Measurements from ENCODE around the gene ZFP82.

The ZFP82 gene

DNA sequence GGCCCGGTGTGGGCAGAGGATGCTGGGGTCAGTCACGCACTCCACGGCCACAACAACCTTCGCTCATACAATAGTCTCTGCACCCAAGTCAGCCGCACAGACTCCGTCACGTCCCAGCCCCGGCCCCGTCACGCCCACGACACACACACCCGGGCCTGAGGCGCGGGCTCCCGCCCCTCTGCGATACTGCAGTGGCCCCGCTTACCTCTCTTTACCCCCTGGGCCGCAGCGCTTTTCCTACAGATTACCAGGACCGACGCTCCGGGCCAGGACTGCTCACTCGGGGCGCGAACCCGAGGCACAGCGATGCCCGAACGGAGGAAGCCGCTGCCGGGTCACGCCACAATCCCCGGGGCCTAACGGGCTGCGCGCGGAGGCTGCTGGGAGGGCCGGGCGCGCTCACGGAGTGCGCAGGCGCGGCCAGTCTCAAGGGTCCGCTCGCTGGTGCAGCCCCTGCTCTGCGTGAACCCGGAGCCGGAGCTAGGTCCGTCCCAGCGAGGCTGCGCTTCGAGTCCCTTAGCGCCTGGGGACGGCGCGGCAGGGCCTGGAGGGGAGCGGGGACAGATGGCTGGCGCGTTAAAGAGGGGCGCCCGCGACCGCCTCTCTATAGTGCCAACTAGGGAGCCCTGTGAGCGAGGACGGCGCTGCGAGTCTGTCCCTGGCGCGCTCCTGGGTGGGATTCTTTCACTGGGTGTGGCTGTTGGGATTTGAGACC lies at the start of gene ZFP82:
ZFP82 (minus strand) TSS at position 358 of the 715 bp plus-strand sequence. CDS start 8,855 bp downstream, outside the sequence.
- TF ChIP-seq CTCF (IDR thresholded peaks at IDR 0.05; ENCODE audit: control extremely low read depth, extremely low read depth, low read depth, missing control alignments), result no peak
- DNase-seq (ENCODE audit: extremely low spot score), result peak; percentile 93
- POLR2A ChIA-PET, result no interaction called here
- CTCF ChIA-PET, result no interaction called here

- ChIA-PET CTCF (no interaction called here), POLR2A (no interaction called here)
- no peak for DNase-seq (ENCODE audit: extremely low spot score)
- TF ChIP-seq CTCF (IDR thresholded peaks at IDR 0.05; ENCODE audit: control extremely low read depth, extremely low read depth, low read depth, missing control alignments), result no peak
These were observed 41.6 kb upstream of the ZFP82 start for GRCh38 chr19:36460046-36460445.

- POLR2A ChIA-PET, result no interaction called here
- no peak for DNase-seq (ENCODE audit: extremely low spot score)
- CTCF ChIA-PET, result no interaction called here
- TF ChIP-seq CTCF (IDR thresholded peaks at IDR 0.05; ENCODE audit: control extremely low read depth, extremely low read depth, low read depth, missing control alignments), result no peak
These were observed 38.4 kb upstream of the ZFP82 start for GRCh38 chr19:36456831-36457230.

DNA sequence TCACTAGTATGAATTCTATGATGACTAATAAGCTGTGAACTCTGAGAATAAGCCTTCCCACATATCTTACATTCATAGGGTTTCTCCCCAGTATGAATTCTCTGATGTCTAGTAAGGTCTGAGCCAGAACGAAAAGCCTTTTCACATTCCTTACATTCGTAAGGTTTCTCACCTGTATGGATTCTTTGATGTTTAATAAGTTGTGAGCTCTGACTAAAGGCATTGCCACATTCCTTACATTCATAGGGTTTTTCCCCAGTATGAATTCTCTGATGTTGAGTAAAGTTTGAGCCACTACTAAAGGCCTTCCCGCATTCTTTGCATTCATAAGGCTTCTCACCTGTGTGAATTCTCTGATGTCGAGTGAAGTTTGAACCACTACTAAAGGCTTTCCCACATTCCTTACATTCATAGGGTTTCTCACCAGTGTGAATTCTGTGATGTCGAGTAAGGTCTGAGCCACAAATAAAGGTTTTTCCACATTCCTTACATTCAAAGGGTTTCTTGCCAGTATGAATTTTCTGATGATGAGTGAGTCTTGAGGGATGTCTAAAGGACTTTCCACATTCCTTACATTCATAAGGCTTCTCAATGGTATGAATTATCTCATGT lies 30.7 kb upstream of the ZFP82 start:
- no peak for DNase-seq (ENCODE audit: extremely low spot score)
- CTCF ChIA-PET, result interaction anchor here (1.4 kb wide), 1 partner anchor 14 kb away, joined by 3 read pairs; no protein-coding TSS in a partner anchor
- POLR2A ChIA-PET, result no interaction called here
- TF ChIP-seq CTCF (IDR thresholded peaks at IDR 0.05; ENCODE audit: control extremely low read depth, extremely low read depth, low read depth, missing control alignments), result no peak

GRCh38 chr19:36441339-36441738 lies 22.9 kb upstream of the ZFP82 start:
- CTCF ChIA-PET, result no interaction called here

DNA sequence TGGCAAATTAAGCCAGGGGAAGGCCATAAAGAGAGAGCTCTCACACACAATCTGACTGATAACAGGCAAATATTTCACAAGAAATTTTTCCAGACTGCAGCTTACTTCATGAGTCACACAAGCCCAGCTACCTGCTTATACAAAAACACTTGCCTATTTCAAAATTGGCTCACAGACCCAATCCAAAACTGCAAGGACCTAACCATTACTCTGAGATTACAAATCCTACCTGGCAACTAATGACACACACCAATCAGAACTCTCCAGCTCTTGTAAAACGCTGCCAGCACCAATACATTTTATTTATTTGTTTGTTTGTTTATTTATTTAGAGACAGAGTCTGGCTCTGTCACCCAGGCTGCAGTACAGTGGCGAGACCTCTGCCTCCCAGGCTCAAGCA lies 18.1 kb upstream of the ZFP82 start:
- TF ChIP-seq CTCF (IDR thresholded peaks at IDR 0.05; ENCODE audit: control extremely low read depth, extremely low read depth, low read depth, missing control alignments), result no peak
- ChIA-PET POLR2A (no interaction called here), CTCF (no interaction called here)
- peak; percentile 27 for DNase-seq (ENCODE audit: extremely low spot score)

More at GRCh38 chr19:36441339-36441738, 22.9 kb upstream of the ZFP82 start:
- POLR2A ChIA-PET, result no interaction called here
- TF ChIP-seq CTCF (IDR thresholded peaks at IDR 0.05; ENCODE audit: control extremely low read depth, extremely low read depth, low read depth, missing control alignments), result no peak
- no peak for DNase-seq (ENCODE audit: extremely low spot score)

All from GM10248 (cell line).